Measurements from ENCODE around the gene TMIE. TPM values are rescaled to one million over a fixed set of nuclear protein-coding genes. Genes with fewer than 3 reads are reported as not detected.

Gene TMIE
- total RNA-seq, 1 experiment from 2014 or later = 1.1 TPM

DNA sequence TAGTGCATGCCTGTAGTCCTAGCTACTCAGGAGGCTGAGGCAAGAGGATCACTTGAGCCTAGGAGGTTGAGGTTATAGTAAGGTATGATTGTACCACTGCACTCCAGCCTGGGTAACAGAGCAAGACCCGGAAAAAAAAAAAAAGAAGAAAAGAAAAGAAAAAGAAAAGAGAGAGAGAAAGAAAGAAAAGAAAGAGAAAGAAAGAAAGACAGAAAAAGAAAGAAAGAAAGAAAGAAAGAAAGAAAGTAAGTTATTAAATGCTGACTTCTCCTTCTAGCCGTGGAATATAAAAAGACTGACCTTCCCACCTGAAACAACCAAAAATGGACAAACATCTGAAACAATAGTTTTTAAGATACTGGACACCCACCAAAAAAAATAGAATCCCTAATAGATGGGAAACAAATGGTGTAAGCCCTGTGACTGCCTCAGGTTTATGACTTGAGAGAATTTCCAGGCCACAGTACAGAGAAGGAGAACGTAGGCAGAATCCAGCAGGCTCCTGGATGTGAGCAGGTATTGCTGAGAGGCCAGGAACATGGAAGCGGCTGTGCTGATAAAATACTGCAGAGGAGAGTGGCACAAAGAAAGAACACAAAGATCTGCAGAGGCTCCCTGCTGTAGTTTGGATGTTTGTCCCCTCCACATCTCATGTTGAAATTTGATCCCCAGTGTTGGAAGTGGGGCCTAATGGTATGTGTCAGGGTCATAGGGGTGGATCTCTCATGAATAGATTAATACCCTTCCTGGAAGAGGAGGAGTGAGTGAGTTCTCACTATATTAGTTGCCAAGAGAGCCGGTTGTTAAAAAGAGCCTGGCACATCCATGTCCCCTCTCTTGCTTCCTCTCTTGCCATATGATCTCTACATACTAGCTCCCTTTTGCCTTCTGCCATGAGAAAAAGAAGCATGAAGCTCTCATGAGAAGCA is 58.3 kb downstream of the TMIE start:
- Histone ChIP-seq H3K4me1 (ENCODE audit: control insufficient read depth, insufficient read depth, low read length) (no peaks in the 10 kb centered on the region), H3K27me3 (ENCODE audit: control insufficient read depth, insufficient read depth, low read length) (no peaks in the 10 kb centered on the region), H3K9me3 (ENCODE audit: control insufficient read depth, insufficient read depth, low read depth, low read length) (no peaks in the 10 kb centered on the region; the same call in 1 of the 2 replicates), H3K36me3 (ENCODE audit: control insufficient read depth, insufficient read depth, low read length) (no peaks in the 10 kb centered on the region), H3K4me3 (ENCODE audit: low read depth in 2 of 2, low read length in 2 of 2) (no peak overlapping the region), H3K27ac (ENCODE audit: low read length) (no peak overlapping the region)
- in situ Hi-C loops (cut with HindIII; ENCODE audit: low pct_unique_long_range_greater_than_20kb, low sequenced_read_pairs) = no loop called here
- intact Hi-C loops (cut with micrococcal nuclease; ENCODE audit: unreplicated experiment) = no loop called here
- no peak for TF ChIP-seq REST (IDR thresholded peaks at IDR 0.05; ENCODE audit: insufficient read depth in 1 of 2, low read depth in 2 of 2, low read length in 1 of 2)
- no peak for TF ChIP-seq TCF7L2 (IDR thresholded peaks at IDR 0.05; ENCODE audit: low read depth, low read length)
- no peak for TF ChIP-seq SIN3A (IDR thresholded peaks at IDR 0.05; ENCODE audit: borderline replicate concordance, insufficient read depth, low read depth, low read length)
- POLR2A ChIA-PET = no interaction called here
- ATAC-seq = no peak
- no TSS peak for BruUV-seq (replicated peaks)
- no peak for DNase-seq (ENCODE audit: low read depth, low spot score)
- CTCF ChIA-PET = no interaction called here

Other genes with a start within 250 kb of the TMIE start
- gene LTF, start 236.5 kb upstream of the TMIE start, total RNA-seq (2021; ENCODE audit: unreplicated experiment) = not detected
- gene RTP3, start 203.4 kb upstream of the TMIE start, total RNA-seq (2021; ENCODE audit: unreplicated experiment) = not detected
- not detected for gene LRRC2, start 135.1 kb upstream of the TMIE start, total RNA-seq (2021; ENCODE audit: unreplicated experiment)
- gene FAM240A, start 88.9 kb upstream of the TMIE start, total RNA-seq (2021; ENCODE audit: unreplicated experiment) = not detected
- 2.7 TPM for gene ALS2CL, start 7.7 kb upstream of the TMIE start, total RNA-seq (2021; ENCODE audit: unreplicated experiment)
- 0.13 TPM for gene PRSS50, start 16.5 kb downstream of the TMIE start, total RNA-seq (2021; ENCODE audit: unreplicated experiment)
- not detected for gene MYL3, start 162.1 kb downstream of the TMIE start, total RNA-seq (2021; ENCODE audit: unreplicated experiment)
- not detected for gene PTH1R, start 176.3 kb downstream of the TMIE start, total RNA-seq (2021; ENCODE audit: unreplicated experiment)